Tibial nerve (tissue), 4 donors: ENCODE data around the gene OR2L3. TPM values are rescaled to one million over a fixed set of nuclear protein-coding genes. Genes with fewer than 3 reads are reported as not detected.
"Not testable (repeated sequence)": the region's sequence is repeated elsewhere in the genome, so short reads cannot be mapped to it uniquely, and the experiment has no call there.

Source experiments
- DNase-seq, 2 donors: peaks; one replicate each; pipeline ENCODE4 v3.0.0-alpha.2; 2019; ENCODE audit warnings: low spot score in 2 of 2
- H3K27ac ChIP-seq, 4 donors: fragments of 200-600 bp; sonication (generic) in 3 of 4; one replicate each; pipeline ENCODE4 v1.5.1; 2017 to 2019; ENCODE audit warnings: mild to moderate bottlenecking in 1 of 4
- H3K27me3 ChIP-seq, 2 donors: fragments of 200-600 bp; sonication (generic) in 1 of 2; one replicate each; pipeline versions ENCODE4 v1.5.1 to v1.6.0; 2017 to 2019
- H3K36me3 ChIP-seq, 3 donors: fragments of 200-600 bp; sonication (generic); one replicate each; pipeline ENCODE4 v1.5.1; 2018 to 2019
- H3K4me1 ChIP-seq, 4 donors: fragments of 200-600 bp; sonication (generic) in 3 of 4; one replicate each; pipeline ENCODE4 v1.5.1; 2017 to 2019
- H3K4me3 ChIP-seq, 4 donors: fragments of 200-600 bp; sonication (generic) in 3 of 4; one replicate each; pipeline ENCODE4 v1.5.1; 2017 to 2019; ENCODE audit warnings: mild to moderate bottlenecking in 1 of 4, moderate library complexity in 1 of 4
- H3K9me3 ChIP-seq, 4 donors: fragments of 200-600 bp; sonication (generic) in 3 of 4; one replicate each; pipeline ENCODE4 v1.5.1; 2017 to 2019
- CTCF ChIP-seq, 5 experiments: fragments of 200-600 bp in 3 of 5; fragments of 450-650 bp in 2 of 5; sonication (generic) in 3 of 5; IDR thresholded peaks; one replicate each; pipeline ENCODE4 v1.5.1; 2016 to 2019; ENCODE audit warnings: antibody characterized with exemption in 5 of 5, mild to moderate bottlenecking in 3 of 5, moderate library complexity in 2 of 5
- EP300 ChIP-seq, 2 donors: sonication (generic); formaldehyde crosslinking; IDR thresholded peaks; one replicate each; pipeline ENCODE4 v1.6.1; 2017; ENCODE audit warnings: antibody characterized with exemption in 2 of 2, mild to moderate bottlenecking in 1 of 2
- POLR2A ChIP-seq, 2 donors: fragments of 450-650 bp; IDR thresholded peaks; one replicate each; pipeline ENCODE4 v1.6.1; 2017; ENCODE audit warnings: antibody characterized with exemption in 2 of 2, mild to moderate bottlenecking in 2 of 2, moderate library complexity in 2 of 2
- WGBS, 2 donors: methylation state at CpG; one replicate each; pipeline ENCODE4 v1.1.5; 2018; 5-methylcytosine and 5-hydroxymethylcytosine counted together
- total RNA-seq, 4 donors: library from RNA; depleted of rRNA; stranded (reverse); fragments of >200 nt; gene quantifications; one replicate each; pipeline ENCODE4 v1.1.0, GENCODE V29; 2016

OR2L3 gene
- total RNA-seq, 4 donors from 2014 or later, result 1.1 TPM; not detected in 3

- Histone ChIP-seq H3K27ac (no peak overlapping the region), H3K27me3 (no peaks in the 10 kb centered on the region), H3K4me1 (no peaks in the 10 kb centered on the region), H3K36me3 (no peaks in the 10 kb centered on the region), H3K4me3 (no peak overlapping the region), H3K9me3 (peaks cover 0 to 10% (median 4%) of the 10 kb centered on the region in 4 donors)
- TF ChIP-seq EP300 (IDR thresholded peaks at IDR 0.05) (no peak), CTCF (IDR thresholded peaks at IDR 0.05) (no peak), POLR2A (IDR thresholded peaks at IDR 0.05) (no peak)
- no peak for DNase-seq
These were observed 8.0 kb downstream of the OR2L3 start for GRCh38 chr1:248054671-248055070.

GRCh38 chr1:248055261-248055660, 8.6 kb downstream of the OR2L3 start:
- H3K27ac ChIP-seq, result no peak overlapping the region
- H3K4me1 ChIP-seq, result no peaks in the 10 kb centered on the region
- H3K9me3 ChIP-seq, result peaks cover 0 to 10% (median 4%) of the 10 kb centered on the region in 4 donors
- TF ChIP-seq POLR2A (IDR thresholded peaks at IDR 0.05) (no peak), CTCF (IDR thresholded peaks at IDR 0.05) (no peak), EP300 (IDR thresholded peaks at IDR 0.05) (no peak)
- no peaks in the 10 kb centered on the region for H3K36me3 ChIP-seq
- no peaks in the 10 kb centered on the region for H3K27me3 ChIP-seq
- 77 to 83% methylated on average over 2 of the region's 2 CpGs for WGBS, 2 donors
- DNase-seq, result no peak
- H3K4me3 ChIP-seq, result no peak overlapping the region

DNA sequence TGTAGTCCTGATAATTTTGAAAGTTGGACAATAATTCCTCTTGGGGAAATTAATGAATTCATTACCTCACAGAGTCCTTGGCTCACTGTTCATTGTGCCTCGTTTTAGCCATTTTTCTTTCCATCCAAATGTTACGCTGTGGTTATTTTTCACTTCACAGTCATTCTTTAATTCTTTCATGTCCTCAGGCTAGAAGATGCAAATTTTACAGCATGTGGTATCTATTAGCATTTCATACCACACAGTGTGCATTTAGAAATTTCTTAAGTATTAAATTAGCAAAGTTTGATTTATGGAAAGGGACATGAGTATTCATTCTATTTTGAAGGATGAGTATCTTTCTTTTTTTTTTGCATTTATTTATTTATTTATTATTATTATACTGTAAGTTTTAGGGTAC, 18.4 kb downstream of the OR2L3 start:
- H3K27ac ChIP-seq, result no peak overlapping the region
- H3K4me3 ChIP-seq, result no peak overlapping the region
- TF ChIP-seq EP300 (IDR thresholded peaks at IDR 0.05) (no peak), POLR2A (IDR thresholded peaks at IDR 0.05) (no peak), CTCF (IDR thresholded peaks at IDR 0.05) (no peak)
- 70 to 86% methylated on average over 2 of the region's 2 CpGs for WGBS, 2 donors
- no peaks in the 10 kb centered on the region for H3K27me3 ChIP-seq
- no peaks in the 10 kb centered on the region for H3K36me3 ChIP-seq
- no peaks in the 10 kb centered on the region for H3K4me1 ChIP-seq
- no peaks in the 10 kb centered on the region for H3K9me3 ChIP-seq
- DNase-seq, result no peak

DNA sequence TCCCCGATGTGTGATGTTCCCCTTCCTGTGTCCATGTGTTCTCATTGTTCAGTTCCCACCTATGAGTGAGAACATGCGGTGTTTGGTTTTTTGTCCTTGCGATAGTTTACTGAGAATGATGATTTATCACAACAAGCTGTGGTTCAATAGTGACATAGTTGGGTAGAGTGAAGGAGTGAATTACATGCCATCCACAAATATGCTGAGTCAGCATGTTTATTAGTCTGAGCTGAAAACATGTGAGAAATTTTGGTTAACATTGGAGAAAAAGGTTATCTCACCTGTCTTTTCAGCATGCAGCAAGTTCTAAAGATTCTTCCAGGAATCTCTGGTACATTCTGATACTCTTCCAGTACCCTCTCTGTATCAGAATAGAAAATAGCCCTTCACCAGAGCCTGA, 19.0 kb downstream of the OR2L3 start:
- Histone ChIP-seq H3K36me3 (no peaks in the 10 kb centered on the region), H3K9me3 (no peaks in the 10 kb centered on the region), H3K27ac (no peak overlapping the region), H3K4me1 (no peaks in the 10 kb centered on the region), H3K27me3 (no peaks in the 10 kb centered on the region), H3K4me3 (no peak overlapping the region)
- 99 to 100% methylated on average over 3 of the region's 3 CpGs for WGBS, 2 donors
- DNase-seq, result no peak
- TF ChIP-seq CTCF (IDR thresholded peaks at IDR 0.05), result no peak
- no peak for TF ChIP-seq EP300 (IDR thresholded peaks at IDR 0.05)

- WGBS, 2 donors, result 70 to 92% methylated on average over 2 to 10 of the region's 17 CpGs
- not testable (repeated sequence) for H3K27ac ChIP-seq, H3K9me3 ChIP-seq, H3K36me3 ChIP-seq, DNase-seq, H3K4me3 ChIP-seq, H3K27me3 ChIP-seq, H3K4me1 ChIP-seq
These were observed 37.2 kb downstream of the OR2L3 start for GRCh38 chr1:248083864-248084263.

GRCh38 chr1:248094884-248095283, 48.2 kb downstream of the OR2L3 start, which contains the start of gene OR2L13:
TSS of gene OR2L13 (plus strand) at chr1:248095184. CDS start at chr1:248099376, 4,192 bp downstream.
- WGBS, 2 donors, result 50 to 63% methylated on average over 1 of the region's 1 CpG
- Histone ChIP-seq H3K4me3 (no peak within 1 kb of the TSS), H3K27ac (no peak within 1 kb of the TSS), H3K4me1 (no peaks in the 10 kb centered on the region), H3K27me3 (no peaks in the 10 kb centered on the region), H3K36me3 (no peaks in the 10 kb centered on the region), H3K9me3 (no peaks in the 10 kb centered on the region)
- DNase-seq, result no peak
- TF ChIP-seq EP300 (IDR thresholded peaks at IDR 0.05), result no peak
